SK-N-SH (cell line): ENCODE data around the gene EBP.

Experiments used
- CTCF ChIP-seq: fragments of 200-600 bp; sonication (generic); IDR thresholded peaks from 2 replicates; pipeline ENCODE4 v1.6.1; 2017; ENCODE audit warnings: antibody characterized with exemption, mild to moderate bottlenecking, moderate library complexity
- JUND ChIP-seq: IDR thresholded peaks from 2 replicates; pipeline ENCODE4 v1.4.0; 2012
- MAX ChIP-seq: IDR thresholded peaks from 2 replicates; pipeline ENCODE4 v1.4.0; 2012; ENCODE audit warnings: low read depth
- MEF2A ChIP-seq: IDR thresholded peaks from 2 replicates; pipeline ENCODE4 v1.4.0; 2012; ENCODE audit warnings: low read depth, borderline replicate concordance
- POLR2AphosphoS5 ChIP-seq: IDR thresholded peaks from 2 replicates; pipeline ENCODE4 v1.6.1; 2012; ENCODE audit warnings: low read depth, low read length
- REST ChIP-seq: IDR thresholded peaks from 2 replicates; pipeline ENCODE4 v1.6.1; 2012; ENCODE audit warnings: mild to moderate bottlenecking, low read depth, low read length, moderate library complexity
- RFX5 ChIP-seq: IDR thresholded peaks from 2 replicates; pipeline ENCODE4 v1.6.1; 2012; ENCODE audit warnings: mild to moderate bottlenecking, improper control_type of control experiment, low read length
- RXRA ChIP-seq: IDR thresholded peaks from 2 replicates; pipeline ENCODE4 v1.4.0; 2012; ENCODE audit warnings: low read depth, mild to moderate bottlenecking, borderline replicate concordance
- SMC3 ChIP-seq: IDR thresholded peaks from 2 replicates; pipeline ENCODE4 v1.6.1; 2012; ENCODE audit warnings: low read depth, low read length, improper control_type of control experiment
- TAF1 ChIP-seq: IDR thresholded peaks from 2 replicates; pipeline ENCODE4 v1.6.1; 2012; ENCODE audit warnings: low read depth, mild to moderate bottlenecking, low read length, moderate library complexity, borderline replicate concordance
- TEAD4 ChIP-seq: IDR thresholded peaks from 2 replicates; pipeline ENCODE4 v1.4.0; 2012; ENCODE audit warnings: mild to moderate bottlenecking, borderline replicate concordance; ENCODE audit not compliant: insufficient read depth
- USF2 ChIP-seq: fragments of 150-350 bp; IDR thresholded peaks from 2 replicates; pipeline ENCODE4 v1.6.1; 2017; ENCODE audit warnings: antibody characterized with exemption, low read length, low read depth, borderline replicate concordance

- TF ChIP-seq JUND (no peak), USF2 (no peak), CTCF (no peak), MAX (no peak), SMC3 (no peak), MEF2A (no peak), REST (no peak), TEAD4 (no peak), RFX5 (no peak), TAF1 (no peak), POLR2AphosphoS5 (no peak), RXRA (no peak)
Observed at GRCh38 chrX:48515842-48516241, 5.8 kb upstream of the EBP start.
